T-helper 2 cell treated with Interferon-gamma antibody and Interleukin-4, amounts not matched to agents 100 ng/mL and 5 ng/mL, for 36 hours (primary cell): ENCODE measurements around the gene PSMC3IP. TPM values are rescaled to one million over a fixed set of nuclear protein-coding genes. Genes with fewer than 3 reads are reported as not detected.
"Not testable (repeated sequence)": the region's sequence is repeated elsewhere in the genome, so short reads cannot be mapped to it uniquely, and the experiment has no call there.

Experiments used
- intact Hi-C: fragments of 100-400 bp; cut with micrococcal nuclease; formaldehyde crosslinking; loops from one replicate; pipeline ENCODE4 v1.15.1; 2023
- total RNA-seq: library from RNA; stranded (reverse); gene quantifications from 2 replicates; pipeline ENCODE4 v1.2.3, GENCODE V29; 2022

Gene PSMC3IP
- total RNA-seq, 1 donor from 2014 or later = 17.7 TPM

DNA sequence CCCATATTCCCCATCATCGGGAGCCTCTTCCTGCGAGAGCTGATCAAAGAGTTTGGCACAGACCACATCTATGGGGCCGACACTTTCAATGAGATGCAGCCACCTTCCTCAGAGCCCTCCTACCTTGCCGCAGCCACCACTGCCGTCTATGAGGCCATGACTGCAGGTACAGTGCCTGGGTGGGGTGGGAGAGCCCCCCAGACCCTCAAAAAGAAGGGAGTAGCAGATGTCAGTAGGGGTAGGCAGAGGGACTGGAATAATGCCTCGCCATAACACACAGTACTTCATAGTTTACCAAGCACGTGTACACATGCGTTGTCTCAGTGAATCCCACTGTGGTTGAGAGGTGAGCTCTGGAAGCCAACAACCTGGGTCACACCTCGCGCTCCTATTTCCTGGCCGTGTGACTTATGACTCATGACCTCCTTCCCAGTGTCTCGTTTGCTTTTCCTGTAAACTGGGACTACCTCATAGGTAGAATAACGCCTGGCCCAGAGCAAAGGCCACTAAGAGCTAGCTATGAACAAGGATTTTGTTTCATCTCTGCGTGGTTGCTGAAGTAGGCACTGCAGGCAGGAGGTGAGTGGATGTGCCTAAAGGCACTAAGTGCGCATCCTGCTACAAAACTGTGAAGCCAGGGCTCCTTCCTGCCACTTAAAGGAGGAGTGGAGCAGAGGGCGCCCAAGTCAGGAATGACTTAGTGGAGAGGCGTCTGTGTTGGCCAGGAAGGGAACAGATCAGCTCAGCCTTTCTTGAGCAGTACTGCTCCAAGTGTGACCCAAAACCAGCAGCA, 36.3 kb downstream of the PSMC3IP start:
- intact Hi-C loops = no loop called here

DNA sequence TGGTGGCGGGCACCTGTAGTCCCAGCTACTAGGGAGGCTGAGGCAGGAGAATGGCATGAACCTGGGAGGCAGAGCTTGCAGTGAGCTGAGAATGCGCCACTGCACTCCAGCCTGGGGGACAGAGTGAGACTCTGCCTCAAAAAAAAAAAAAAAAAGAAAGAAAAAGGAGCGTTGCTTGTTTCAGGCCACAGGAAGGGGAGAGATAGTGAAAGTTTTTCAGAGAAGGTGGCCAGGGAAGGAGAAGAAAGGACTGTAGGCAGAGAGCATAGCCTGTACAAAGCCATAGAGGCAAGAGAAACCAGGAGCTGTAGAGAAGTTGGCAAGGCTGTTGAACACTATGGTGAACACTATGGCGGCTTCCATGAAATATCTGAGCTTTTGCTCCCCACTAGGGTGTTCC, 37.0 kb downstream of the PSMC3IP start:
- intact Hi-C loops = not testable (repeated sequence)

DNA sequence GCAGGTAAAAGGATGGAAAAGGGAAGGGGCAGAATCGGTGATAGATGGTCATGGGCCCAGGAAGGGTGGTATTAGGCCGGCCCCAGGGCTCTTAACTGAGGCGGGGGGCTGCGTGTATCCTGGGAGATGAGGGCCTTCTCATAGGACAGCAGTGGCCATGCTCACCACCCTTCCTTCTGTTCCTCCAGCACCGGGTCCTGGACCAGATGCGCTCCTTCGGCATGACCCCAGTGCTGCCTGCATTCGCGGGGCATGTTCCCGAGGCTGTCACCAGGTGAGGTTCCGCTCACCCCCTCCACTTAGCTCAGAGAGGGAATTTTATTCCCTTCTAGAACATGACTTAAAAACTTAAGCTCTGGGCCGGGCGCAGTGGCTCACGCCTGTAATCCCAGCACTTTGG, 39.0 kb downstream of the PSMC3IP start:
- intact Hi-C loops = loop anchor here (10.0 kb wide), 1 partner anchor 354 kb away; the partner anchor contains the start of genes HCRT and KCNH4

DNA sequence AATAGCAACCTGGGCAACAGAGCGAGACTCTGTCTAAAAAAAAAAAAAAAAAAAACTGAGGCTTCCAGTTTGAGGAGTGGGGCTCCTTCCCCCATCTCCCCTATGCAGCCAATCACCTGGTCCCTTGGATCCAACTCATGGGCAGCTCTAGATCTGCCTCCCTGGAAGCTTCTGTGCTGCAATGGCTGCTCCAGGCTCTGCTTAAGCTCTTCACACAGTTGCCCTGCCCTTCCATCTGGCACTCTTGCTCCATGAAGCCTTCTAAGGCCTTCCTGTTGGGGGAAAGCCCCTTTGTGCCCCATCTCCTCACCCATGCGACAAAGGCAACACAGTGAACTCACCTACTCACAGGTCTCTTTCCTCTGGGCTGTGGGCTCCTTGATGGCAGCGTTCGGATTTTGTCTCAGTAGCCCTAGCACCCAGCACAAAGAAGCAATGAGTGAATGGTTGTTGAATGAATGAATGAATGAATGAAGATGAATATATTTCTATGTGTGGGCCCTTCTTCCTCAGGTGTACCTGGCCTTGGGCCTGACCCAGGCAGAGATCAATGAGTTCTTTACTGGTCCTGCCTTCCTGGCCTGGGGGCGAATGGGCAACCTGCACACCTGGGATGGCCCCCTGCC, 39.6 kb downstream of the PSMC3IP start:
- intact Hi-C loops = loop anchor here (10.0 kb wide), 1 partner anchor 353 kb away; the partner anchor contains the start of genes HCRT and KCNH4

DNA sequence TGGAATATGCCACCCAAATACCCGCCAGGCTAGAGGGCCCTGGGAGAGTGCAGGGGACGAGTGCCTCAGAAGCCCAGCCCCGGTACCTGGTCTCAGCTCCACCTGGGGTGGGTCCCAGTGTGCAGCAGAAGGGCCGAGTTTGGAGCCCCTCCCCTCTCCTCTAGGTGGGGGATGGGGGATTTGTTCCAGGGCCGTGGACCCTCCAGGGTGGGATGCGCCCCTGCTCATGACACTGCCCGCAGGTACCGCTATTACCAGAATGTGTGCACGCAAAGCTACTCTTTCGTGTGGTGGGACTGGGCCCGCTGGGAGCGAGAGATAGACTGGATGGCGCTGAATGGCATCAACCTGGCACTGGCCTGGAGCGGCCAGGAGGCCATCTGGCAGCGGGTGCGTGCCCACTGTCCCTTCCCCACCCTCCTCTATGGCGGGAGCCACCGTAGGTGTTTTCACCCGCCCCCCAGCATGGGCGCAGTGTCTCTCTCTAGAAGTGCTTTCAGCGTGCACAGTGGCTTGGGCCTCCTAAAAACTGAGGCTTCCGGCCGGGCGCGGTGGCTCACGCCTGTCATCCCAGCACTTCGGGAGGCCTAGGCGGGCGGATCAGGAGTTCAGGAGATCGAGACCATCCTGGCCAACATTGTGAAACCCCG, 40.2 kb downstream of the PSMC3IP start:
- intact Hi-C loops = loop anchor here (10.0 kb wide), 1 partner anchor 352 kb away; the partner anchor contains the start of genes HCRT and KCNH4

DNA sequence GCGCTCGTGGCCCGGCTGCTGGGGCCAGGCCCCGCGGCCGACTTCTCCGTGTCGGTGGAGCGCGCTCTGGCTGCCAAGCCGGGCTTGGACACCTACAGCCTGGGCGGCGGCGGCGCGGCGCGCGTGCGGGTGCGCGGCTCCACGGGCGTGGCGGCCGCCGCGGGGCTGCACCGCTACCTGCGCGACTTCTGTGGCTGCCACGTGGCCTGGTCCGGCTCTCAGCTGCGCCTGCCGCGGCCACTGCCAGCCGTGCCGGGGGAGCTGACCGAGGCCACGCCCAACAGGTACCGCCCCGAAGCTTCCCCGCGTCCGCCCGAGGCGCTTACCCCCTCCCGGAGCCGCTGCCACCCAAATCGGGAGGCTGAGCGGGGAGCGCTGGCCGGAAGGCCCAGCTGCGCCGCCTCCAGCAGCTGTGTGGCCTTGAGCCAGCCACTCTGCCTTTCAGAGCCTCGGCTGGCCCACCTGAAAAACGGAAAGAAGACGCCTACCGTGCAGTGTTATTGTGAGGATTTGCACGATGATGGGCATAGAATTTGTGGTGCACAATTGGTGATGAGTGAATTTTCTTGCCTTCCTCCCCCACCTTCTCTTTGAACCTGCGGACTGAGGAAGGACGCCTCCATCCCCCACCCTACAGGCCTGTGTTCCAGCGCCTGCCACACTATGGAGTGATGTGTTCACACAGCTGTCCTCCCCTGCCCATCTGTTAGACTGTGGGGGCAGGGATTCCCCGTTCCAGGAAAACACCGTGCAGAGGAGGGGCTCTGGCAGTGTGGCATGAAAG, 41.0 kb downstream of the PSMC3IP start:
- intact Hi-C loops = loop anchor here (10.0 kb wide), 1 partner anchor 352 kb away; the partner anchor contains the start of genes HCRT and KCNH4

DNA sequence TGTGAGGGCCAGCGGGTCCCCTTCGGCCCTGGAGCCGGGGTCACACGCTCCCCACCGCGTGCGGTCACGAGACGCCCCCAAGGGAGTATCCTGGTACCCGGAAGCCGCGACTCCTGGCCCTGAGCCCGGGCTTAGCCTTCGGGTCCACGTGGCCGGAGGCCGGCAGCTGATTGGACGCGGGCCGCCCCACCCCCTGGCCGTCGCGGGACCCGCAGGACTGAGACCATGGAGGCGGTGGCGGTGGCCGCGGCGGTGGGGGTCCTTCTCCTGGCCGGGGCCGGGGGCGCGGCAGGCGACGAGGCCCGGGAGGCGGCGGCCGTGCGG, 41.5 kb downstream of the PSMC3IP start, which contains the start of gene NAGLU:
NAGLU (plus strand) TSS at position 194 of the 324 bp plus-strand sequence; CDS start at position 226, 32 bp downstream.
- intact Hi-C loops = loop anchor here (10.0 kb wide), 1 partner anchor 351 kb away; the partner anchor contains the start of genes HCRT and KCNH4

DNA sequence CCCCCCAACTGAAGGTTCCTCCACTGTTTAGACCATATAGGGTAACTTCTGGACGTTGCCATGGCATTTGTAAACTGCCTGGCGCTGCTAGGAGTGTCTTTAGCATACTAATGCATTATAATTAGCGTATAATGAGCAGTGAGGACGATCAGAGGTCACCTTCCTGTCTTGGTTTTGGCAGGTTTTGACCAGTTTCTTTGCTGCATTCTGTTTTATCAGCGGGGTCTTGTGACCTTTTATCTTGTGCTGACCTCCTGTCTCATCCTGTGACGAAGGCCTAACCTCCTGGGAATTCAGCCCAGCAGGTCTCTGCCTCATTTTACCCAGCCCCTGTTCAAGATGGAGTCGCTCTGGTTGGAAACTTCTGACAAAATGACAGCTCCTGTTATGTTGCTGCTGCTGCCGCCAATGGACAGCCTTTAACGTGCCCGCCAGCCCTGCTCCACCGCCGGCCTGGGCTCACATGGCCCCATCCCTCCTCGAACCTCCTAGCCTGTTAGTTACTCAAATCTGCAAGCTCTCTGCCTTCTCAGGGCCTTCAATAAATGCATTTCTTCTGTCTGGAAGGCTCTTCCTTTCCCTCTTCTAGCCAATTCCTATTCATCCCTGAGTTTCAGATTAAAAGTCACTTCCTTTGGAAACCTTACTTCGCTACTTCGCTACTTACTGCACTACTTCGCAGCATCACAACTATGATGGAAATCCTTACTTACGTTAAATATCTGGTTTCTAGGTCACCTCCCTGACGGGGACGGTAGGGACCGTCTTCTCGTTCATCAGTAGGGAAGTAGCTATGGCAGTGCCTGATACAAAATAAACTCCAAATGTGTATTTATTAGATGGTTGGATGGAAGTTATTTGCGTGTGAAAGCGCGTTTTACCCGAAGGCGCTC, 42.1 kb downstream of the PSMC3IP start:
- intact Hi-C loops = loop anchor here (10.0 kb wide), 1 partner anchor 351 kb away; the partner anchor contains the start of genes HCRT and KCNH4

DNA sequence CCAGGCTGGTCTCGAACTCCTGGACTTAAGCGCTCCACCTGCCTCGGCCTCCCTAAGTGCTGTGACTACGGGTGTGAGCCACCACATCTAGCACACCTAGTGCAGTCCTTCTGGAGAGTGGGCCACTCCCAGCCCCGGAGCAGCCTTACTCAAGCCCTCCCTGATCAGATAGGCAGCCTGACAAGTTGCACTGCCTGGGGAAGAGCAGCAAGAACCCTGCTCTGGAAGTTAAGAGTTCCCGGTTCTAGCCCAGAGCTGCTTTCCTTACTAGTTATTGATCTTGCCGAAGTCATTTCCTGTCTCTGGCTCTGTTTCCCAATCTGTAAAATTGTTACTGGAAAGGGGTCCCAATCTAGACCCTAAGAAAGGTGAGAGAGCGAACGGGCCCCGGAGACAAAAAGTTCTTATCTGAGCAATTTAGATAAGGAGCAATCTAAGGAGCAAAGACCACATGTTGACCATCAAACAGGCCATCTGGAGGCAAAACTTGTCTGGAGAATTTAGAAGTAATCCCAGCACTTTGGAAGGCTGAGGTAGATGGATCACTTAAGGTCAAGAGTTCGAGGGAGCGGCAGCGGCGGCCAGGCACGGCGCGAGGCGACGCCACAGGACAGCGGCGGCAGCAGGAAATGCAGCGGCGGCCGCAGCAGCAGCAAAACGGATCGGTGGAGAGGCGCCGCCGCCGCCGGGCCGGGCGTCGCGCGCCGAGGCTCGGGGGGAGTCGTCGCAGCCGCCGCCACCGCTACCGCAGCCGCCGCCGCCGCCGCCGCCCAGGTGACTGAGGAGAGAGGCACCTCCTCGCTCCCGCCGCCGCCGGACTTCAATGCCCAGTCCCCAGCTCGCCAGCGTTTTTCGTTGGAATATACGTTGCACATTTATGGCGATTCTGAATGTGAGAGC, 45.8 kb downstream of the PSMC3IP start:
- intact Hi-C loops = loop anchor here (10.0 kb wide), 1 partner anchor 347 kb away; the partner anchor contains the start of genes HCRT and KCNH4

DNA sequence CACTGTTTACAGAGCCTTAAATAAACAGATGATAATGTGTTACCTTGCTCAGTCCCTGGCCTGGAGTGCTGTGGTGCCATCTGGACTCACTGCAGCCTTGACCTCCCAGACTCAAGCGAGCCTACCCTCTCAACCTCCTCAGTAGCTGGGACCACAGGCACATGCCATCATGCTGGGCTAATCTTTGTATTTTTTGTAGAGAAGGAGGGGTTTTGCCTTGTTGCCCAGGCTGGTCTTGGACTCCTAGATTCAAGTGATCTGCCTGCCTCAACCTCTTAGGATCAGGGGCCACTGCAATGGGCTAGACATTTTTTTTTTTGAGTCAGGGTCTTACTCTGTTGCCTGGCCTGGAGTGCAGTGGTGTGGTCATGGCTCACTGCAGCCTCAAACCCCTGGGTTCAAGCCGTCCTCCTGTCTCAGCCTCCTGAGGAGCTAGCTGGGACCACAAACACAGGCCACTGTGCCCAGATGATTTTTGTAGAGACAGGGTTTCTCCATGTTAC, 46.5 kb downstream of the PSMC3IP start:
- intact Hi-C loops = loop anchor here (10.0 kb wide), 1 partner anchor 346 kb away; the partner anchor contains the start of genes HCRT and KCNH4

DNA sequence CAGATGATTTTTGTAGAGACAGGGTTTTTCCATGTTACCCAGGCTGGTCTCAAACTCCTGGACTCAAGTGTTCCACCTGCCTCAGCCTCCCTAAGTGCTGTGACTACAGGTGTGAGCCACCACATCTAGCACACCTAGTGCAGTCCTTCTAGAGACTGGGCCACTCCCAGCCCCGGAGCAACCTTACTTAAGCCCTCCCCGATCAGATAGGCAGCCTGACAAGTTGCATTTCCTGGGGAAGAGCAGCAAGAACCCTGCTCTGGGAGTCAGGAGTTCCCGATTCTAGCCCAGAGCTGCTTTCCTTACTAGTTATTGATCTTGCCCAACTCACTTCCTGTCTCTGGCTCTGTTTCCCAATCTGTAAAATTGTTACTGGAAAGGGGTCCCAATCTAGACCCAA, 48.5 kb downstream of the PSMC3IP start:
- intact Hi-C loops = no loop called here

DNA sequence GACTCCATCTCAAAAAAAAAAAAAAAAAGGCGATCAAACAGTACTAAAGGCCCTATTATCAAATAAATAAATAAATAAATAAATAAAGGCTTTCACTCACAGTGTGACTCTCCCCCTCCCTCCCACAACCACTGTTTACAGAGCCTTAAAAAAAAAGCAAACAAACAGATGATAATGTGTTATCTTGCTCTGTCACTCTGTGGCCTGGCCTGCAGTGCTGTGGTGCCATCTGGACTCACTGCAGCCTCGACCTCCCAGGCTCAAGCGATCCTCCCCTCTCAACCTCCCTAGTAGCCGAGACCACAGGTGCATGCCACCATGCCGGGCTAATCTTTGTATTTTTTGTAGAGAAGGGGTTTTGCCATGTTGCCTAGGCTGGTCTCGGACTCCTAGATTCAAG, 49.6 kb downstream of the PSMC3IP start:
- intact Hi-C loops = loop anchor here (1.0 kb wide), 2 partner anchors 11 to 100 kb away; no protein-coding TSS in a partner anchor

DNA sequence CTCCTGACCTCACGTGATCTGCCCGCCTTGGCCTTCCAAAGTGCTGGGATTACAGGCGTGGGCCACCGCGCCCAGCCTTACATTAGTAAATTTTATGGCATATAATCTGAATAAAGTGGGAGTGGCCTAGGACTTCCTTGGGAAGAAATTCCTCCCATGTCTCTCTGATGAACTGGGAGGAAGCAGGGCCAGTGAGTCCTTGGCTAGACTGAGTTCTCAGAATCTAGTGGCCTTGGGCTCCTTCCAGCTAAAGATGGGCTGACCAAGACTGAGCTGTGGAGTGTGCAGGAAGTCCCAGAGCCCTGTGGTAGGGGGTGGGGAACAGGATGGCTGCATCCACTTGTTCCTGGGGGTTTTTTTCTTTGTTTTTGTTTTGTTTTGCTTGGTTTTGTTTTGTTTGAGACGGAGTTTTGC, 51.5 kb downstream of the PSMC3IP start:
- intact Hi-C loops = no loop called here

DNA sequence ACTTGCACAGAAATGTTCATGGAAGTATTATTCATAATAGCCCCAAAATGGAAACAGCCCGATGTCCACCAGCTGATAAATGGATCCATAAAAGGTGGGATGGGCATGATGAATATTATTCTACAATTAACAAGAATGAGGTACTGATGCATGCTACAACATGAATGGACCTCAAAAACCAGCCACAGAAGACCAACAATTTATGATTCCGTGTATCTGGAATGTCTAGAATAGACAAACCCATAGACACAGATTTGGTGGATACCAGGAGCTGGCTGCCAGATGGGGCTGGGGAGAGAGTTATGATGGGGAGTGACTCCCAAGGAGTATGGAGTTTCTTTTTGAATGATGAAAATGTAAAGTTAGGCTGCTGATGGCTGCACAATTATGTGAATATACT, 52.3 kb downstream of the PSMC3IP start:
- intact Hi-C loops = no loop called here

DNA sequence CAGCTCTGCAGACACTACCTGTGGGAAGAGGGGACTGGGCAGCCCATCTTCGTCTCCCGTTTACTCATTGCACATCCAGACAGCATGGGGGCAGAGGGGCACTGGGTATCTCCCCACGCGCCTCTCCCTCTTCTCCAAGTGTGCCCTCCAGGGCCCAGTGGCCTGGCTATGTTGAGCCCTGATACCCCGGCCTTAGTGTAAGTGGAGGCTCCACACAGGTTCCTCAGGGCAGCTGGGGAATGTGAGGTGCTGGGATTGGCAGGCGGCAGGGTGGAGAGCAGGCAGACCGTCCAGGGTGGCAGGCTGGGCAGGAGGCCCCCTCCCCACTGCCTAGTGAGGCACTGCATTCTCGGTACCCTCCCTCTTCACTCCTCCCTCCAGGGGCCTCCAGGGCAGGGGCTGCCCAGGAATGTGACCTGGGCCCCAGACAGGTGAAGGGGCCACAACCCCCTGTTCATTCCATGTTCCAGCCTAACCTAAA, 54.7 kb downstream of the PSMC3IP start:
- intact Hi-C loops = no loop called here
